Measurements from ENCODE around the gene PCNX2. TPM values are rescaled to one million over a fixed set of nuclear protein-coding genes. Genes with fewer than 3 reads are reported as not detected.

The PCNX2 gene
- total and polyA plus RNA-seq, 2 of the 13 experiments (the other 11 are each of a cell fraction or from before 2014, with no cell fraction given) = 0.11 to 0.42 TPM

DNA sequence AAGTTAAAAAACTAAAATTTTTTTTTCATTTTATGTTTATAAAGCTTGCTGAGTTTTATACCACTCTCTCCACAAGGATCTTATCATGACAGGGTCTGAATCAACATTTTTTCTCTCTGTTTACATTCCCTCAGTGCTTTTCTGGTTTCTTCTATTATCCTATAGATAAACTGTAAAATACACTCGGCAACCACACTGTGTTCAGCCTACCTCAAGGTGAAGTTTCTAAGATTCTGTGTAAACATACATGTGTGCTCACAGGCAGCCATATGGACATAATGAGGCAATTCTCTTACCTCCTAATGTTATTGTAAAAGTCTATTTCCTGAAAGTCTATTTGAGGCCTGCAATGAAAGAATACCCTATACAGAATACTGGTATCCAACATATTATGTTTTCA lies 230.5 kb downstream of the PCNX2 start (continued):
- no peak for TF ChIP-seq AFF4 (CRISPR knock-in tag; IDR thresholded peaks at IDR 0.05)
- no peak for TF ChIP-seq SP4 (CRISPR knock-in tag; IDR thresholded peaks at IDR 0.05)
- no peak for TF ChIP-seq ZNF280D (CRISPR knock-in tag; IDR thresholded peaks at IDR 0.05)
- TF ChIP-seq ZNF674 (CRISPR knock-in tag; IDR thresholded peaks at IDR 0.05; ENCODE audit: low read depth) = no peak
- no peak for TF ChIP-seq BCL6 (CRISPR knock-in tag; IDR thresholded peaks at IDR 0.05)
- TF ChIP-seq ZNF251 (CRISPR knock-in tag; IDR thresholded peaks at IDR 0.05) = no peak
- TF ChIP-seq ZNF776 (CRISPR knock-in tag; IDR thresholded peaks at IDR 0.05) = no peak
- TF ChIP-seq ZNF138 (CRISPR knock-in tag; IDR thresholded peaks at IDR 0.05; ENCODE audit: low read depth) = no peak
- no peak for TF ChIP-seq AGO1 (IDR thresholded peaks at IDR 0.05; ENCODE audit: low read depth, low read length, poor library complexity, severe bottlenecking)
- TF ChIP-seq ZNF772 (CRISPR knock-in tag; IDR thresholded peaks at IDR 0.05) = no peak
- no peak for TF ChIP-seq ZNF160 (CRISPR knock-in tag; IDR thresholded peaks at IDR 0.05)
- TF ChIP-seq HNRNPL (IDR thresholded peaks at IDR 0.05; ENCODE audit: low read depth, low read length) = no peak
